OCI-LY7 (cell line): ENCODE measurements around the gene HIVEP3. TPM values are rescaled to one million over a fixed set of nuclear protein-coding genes. Genes with fewer than 3 reads are reported as not detected.

Source experiments
- BruUV-seq: library from RNA; stranded (reverse); fragments of 400-500 nt; replicated peaks from 2 replicates; lab custom pipeline; 2021; lab: Mats Ljungman, UMichigan
- CTCF ChIA-PET: fragments of 300-600 bp; sonication (Branson Sonifier 250); formaldehyde crosslinking; loops from one replicate; lab custom pipeline; 2022; ENCODE audit warnings: antibody characterized with exemption; ENCODE audit not compliant: unreplicated experiment; lab: Charles Lee
- POLR2A ChIA-PET: fragments of 300-600 bp; sonication (Branson Sonifier 250); formaldehyde crosslinking; loops from one replicate; lab custom pipeline; 2022; ENCODE audit warnings: antibody characterized with exemption; lab: Charles Lee
- DNase-seq: peaks from one replicate; pipeline ENCODE4 v3.0.0-alpha.2; 2015; ENCODE audit warnings: low spot score
- H2AFZ ChIP-seq: fragments of 200-600 bp; sonication (generic), shearing (Covaris generic); 2 replicates; pipeline ENCODE4 v1.6.1; 2014; ENCODE audit warnings: mild to moderate bottlenecking, antibody characterized with exemption, low read length, moderate library complexity
- H3K27ac ChIP-seq: fragments of 200-600 bp; sonication (generic); 2 replicates; pipeline ENCODE4 v1.5.1; 2014; ENCODE audit warnings: mixed run types, low read depth, mild to moderate bottlenecking, moderate library complexity, low read length, inconsistent platforms; ENCODE audit not compliant: poor library complexity, severe bottlenecking
- H3K36me3 ChIP-seq: fragments of 200-600 bp; sonication (generic); 2 replicates; pipeline ENCODE4 v1.6.1; 2014; ENCODE audit warnings: mild to moderate bottlenecking, antibody characterized with exemption, low read length, moderate library complexity, mixed read lengths; ENCODE audit not compliant: insufficient read depth
- H3K4me1 ChIP-seq: fragments of 200-600 bp; sonication (generic); 2 replicates; pipeline ENCODE4 v1.5.1; 2014; ENCODE audit warnings: mild to moderate bottlenecking, low read length; ENCODE audit not compliant: insufficient read depth, poor library complexity, severe bottlenecking
- H3K4me2 ChIP-seq: fragments of 200-600 bp; sonication (generic); 2 replicates; pipeline ENCODE4 v1.6.1; 2014; ENCODE audit warnings: mild to moderate bottlenecking, low read length
- H3K4me3 ChIP-seq: fragments of 200-600 bp; sonication (generic); 2 replicates; pipeline ENCODE4 v1.5.1; 2014; ENCODE audit warnings: mild to moderate bottlenecking, low read depth, low read length; ENCODE audit not compliant: poor library complexity, severe bottlenecking
- H3K79me2 ChIP-seq: fragments of 200-600 bp; sonication (generic); 2 replicates; pipeline ENCODE4 v1.6.1; 2016; ENCODE audit warnings: low read depth, mild to moderate bottlenecking, low read length, moderate library complexity, mixed read lengths; ENCODE audit not compliant: insufficient read depth
- H3K9me2 ChIP-seq: fragments of 200-600 bp; sonication (generic); 2 replicates; pipeline ENCODE4 v1.6.1; 2016; ENCODE audit warnings: mild to moderate bottlenecking, low read length, mixed read lengths; ENCODE audit not compliant: insufficient read depth
- H3K9me3 ChIP-seq: fragments of 200-600 bp; sonication (generic); 2 replicates; pipeline ENCODE4 v1.6.1; 2014; ENCODE audit warnings: mild to moderate bottlenecking, mixed run types, low read length, mixed read lengths
- H4K20me1 ChIP-seq: fragments of 200-600 bp; sonication (generic); 2 replicates; pipeline ENCODE4 v1.6.1; 2014; ENCODE audit warnings: mild to moderate bottlenecking, antibody characterized with exemption, low read length, moderate library complexity, mixed read lengths; ENCODE audit not compliant: insufficient read depth
- CTCF ChIP-seq: fragments of 200-600 bp; sonication (generic); conservative IDR thresholded peaks from 2 replicates; pipeline ENCODE4 v1.5.1; 2014; ENCODE audit warnings: mild to moderate bottlenecking, antibody characterized with exemption, low read length, moderate library complexity, mixed read lengths
- EZH2phosphoT487 ChIP-seq: fragments of 200-600 bp; sonication (generic); IDR thresholded peaks from 2 replicates; pipeline ENCODE4 v1.6.1; 2018; ENCODE audit warnings: low read depth, borderline replicate concordance, mild to moderate bottlenecking, mixed run types, antibody characterized with exemption, low read length, moderate library complexity, mixed read lengths
- intact Hi-C: fragments of 100-400 bp; cut with micrococcal nuclease; formaldehyde crosslinking; loops from one replicate; pipeline ENCODE4 v1.10.0; 2022; ENCODE audit not compliant: unreplicated experiment
- total RNA-seq, 2 experiments: library from RNA; depleted of rRNA in 1 of 2; stranded (reverse); fragments of >200 nt in 1 of 2; shearing (Covaris generic) in 1 of 2; gene quantifications; 2 replicates each; pipeline ENCODE4 v1.2.3, GENCODE V29; 2014 to 2022

The HIVEP3 gene
- total RNA-seq, 2 experiments from 2014 or later: 0.53 to 0.60 TPM

DNA sequence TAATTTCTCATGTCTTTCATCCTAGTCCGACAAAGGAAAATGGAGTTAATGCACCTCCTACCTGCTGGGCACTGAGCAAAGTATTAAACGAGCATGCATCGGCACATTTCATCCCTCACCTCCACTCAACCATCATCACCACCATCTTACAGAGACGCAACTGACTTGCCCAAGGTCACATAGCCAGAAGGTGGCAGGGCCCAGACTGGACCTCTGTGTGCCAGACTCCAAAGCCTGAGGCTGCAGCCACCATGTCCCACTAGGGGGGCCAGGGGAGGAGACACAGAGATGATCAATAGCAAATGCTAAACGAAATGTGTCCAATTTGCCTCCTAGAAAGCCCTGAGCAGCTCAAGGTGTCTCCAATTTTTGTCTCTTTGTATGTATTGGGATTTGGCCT, 270.5 kb downstream of the HIVEP3 start:
- Histone ChIP-seq H3K4me2 (no peak overlapping the region), H3K27ac (no peak overlapping the region), H4K20me1 (no peaks in the 10 kb centered on the region), H3K36me3 (no peaks in the 10 kb centered on the region), H3K79me2 (no peaks in the 10 kb centered on the region), H2AFZ (no peak overlapping the region), H3K9me2 (no peaks in the 10 kb centered on the region), H3K4me1 (peaks cover 3% of the 10 kb centered on the region), H3K4me3 (no peak overlapping the region), H3K9me3 (no peaks in the 10 kb centered on the region)
- ChIA-PET CTCF (no interaction called here), POLR2A (no interaction called here)
- no peak for DNase-seq
- TF ChIP-seq EZH2phosphoT487: no peak
- TF ChIP-seq CTCF: no peak
- BruUV-seq: no TSS peak
- intact Hi-C loops: no loop called here

DNA sequence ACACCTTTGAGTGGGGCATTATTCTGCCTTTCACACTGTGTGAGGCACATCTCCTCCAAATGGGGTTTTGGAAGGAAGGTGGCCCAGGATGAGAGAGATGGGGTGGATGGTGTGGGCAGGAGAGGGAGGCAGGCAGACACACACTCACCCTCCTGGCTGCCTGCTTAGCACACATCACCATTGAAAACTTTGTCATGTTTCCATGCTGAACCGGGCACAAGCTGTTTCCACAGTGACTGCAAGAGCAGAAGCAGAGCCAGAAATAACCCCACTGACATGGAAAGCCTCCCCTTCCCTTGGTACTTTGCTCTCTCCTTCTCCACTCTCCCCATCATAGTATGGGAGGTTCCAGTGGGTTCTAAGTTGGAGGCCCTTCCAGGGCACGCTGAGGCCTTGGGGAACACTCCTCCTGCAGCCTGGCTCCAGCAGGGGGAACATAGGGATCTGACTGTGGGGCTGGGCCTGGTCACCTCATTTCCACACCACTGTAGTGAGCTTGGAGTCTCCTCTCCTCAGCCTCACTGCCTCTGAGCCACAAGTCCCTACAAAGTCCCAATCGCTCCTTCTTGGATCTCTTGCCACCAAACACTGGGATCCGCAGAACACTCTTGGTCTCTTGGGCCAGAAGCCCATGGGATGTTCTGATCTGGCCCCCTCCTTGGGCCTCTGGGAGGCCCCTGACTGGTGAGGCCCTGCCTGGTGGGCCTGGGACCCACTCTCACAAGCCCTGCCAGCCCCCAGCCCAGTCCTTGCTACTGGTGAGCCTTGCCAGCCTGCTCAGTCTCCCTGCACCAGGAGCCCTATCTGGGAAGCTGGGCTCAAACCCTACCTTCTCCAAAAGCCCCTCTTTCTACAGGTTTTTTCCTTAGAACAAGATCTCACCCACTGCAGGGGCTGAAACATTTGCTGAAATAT, 271.2 kb downstream of the HIVEP3 start:
- TF ChIP-seq CTCF (no peak), EZH2phosphoT487 (no peak)
- POLR2A ChIA-PET: no interaction called here
- Histone ChIP-seq H3K4me2 (no peak overlapping the region), H3K27ac (no peak overlapping the region), H3K9me3 (no peaks in the 10 kb centered on the region), H4K20me1 (no peaks in the 10 kb centered on the region), H3K4me1 (no peaks in the 10 kb centered on the region), H3K36me3 (no peaks in the 10 kb centered on the region), H3K4me3 (no peak overlapping the region), H3K79me2 (no peaks in the 10 kb centered on the region), H2AFZ (no peak overlapping the region), H3K9me2 (no peaks in the 10 kb centered on the region)
- no TSS peak for BruUV-seq
- CTCF ChIA-PET: no interaction called here
- intact Hi-C loops: no loop called here
- no peak for DNase-seq

DNA sequence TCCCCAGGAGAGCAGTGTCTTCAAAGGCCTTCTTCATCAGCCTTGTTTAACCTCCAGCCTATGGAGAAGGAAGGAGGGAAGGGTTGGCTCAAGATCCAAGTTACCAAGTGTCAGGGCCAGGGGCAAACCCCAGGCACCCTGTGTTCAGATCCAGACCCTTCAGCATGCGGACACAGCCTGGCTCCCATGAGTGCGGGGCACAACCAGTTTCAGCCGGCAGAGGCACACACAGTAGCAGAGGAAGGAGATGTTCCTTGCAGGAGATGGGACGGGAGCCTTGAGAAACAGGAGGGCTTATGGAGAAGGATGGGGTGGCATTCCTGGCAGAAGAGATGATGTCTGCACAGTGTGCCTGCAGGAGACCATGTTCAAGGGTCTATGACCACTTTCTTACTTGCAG, 272.5 kb downstream of the HIVEP3 start:
- TF ChIP-seq EZH2phosphoT487: no peak
- TF ChIP-seq CTCF: no peak
- Histone ChIP-seq H3K9me2 (no peaks in the 10 kb centered on the region), H3K4me2 (no peak overlapping the region), H3K9me3 (no peaks in the 10 kb centered on the region), H3K27ac (no peak overlapping the region), H2AFZ (no peak overlapping the region), H3K36me3 (no peaks in the 10 kb centered on the region), H4K20me1 (no peaks in the 10 kb centered on the region), H3K4me3 (no peak overlapping the region), H3K79me2 (no peaks in the 10 kb centered on the region), H3K4me1 (peaks cover 7% of the 10 kb centered on the region)
- ChIA-PET POLR2A (no interaction called here), CTCF (no interaction called here)
- intact Hi-C loops: no loop called here
- BruUV-seq: no TSS peak
- no peak for DNase-seq
